ENCODE data around the gene OR1F1.

GRCh38 chr16:3216263-3216640, 28.2 kb downstream of the OR1F1 start:
- TF ChIP-seq CTCF (IDR thresholded peaks at IDR 0.05) (no peak), ZFX (IDR thresholded peaks at IDR 0.05; ENCODE audit: borderline replicate concordance) (no peak)
